ENCODE results near the gene TMED5.

TMED5 gene

GRCh38 chr1:93120614-93121013 is 59.6 kb downstream of the TMED5 start:
- H2BK12ac ChIP-seq (ENCODE audit: low read length in 2 of 2): no peak overlapping the region
- no peak overlapping the region for H2AFZ ChIP-seq (ENCODE audit: low read depth, low read length)
- H4K8ac ChIP-seq (ENCODE audit: low read length): no peak overlapping the region
- H3K4ac ChIP-seq (ENCODE audit: low read depth in 1 of 2, low read length in 2 of 2): no peak overlapping the region
- H2BK120ac ChIP-seq (ENCODE audit: low read depth, low read length): no peak overlapping the region
- no peak overlapping the region for H3K4me3 ChIP-seq (ENCODE audit: insufficient read depth in 1 of 2, low read depth in 1 of 2, low read length in 2 of 2)
- no peaks in the 10 kb centered on the region for H3K9me3 ChIP-seq (ENCODE audit: control insufficient read depth, low read length)
- H3K18ac ChIP-seq (ENCODE audit: low read depth in 1 of 2, low read length in 2 of 2): no peak overlapping the region
- no peak for DNase-seq
- H3K79me1 ChIP-seq (replicated peaks; ENCODE audit: low read length, poor library complexity, severe bottlenecking): peaks cover 19% of the 10 kb centered on the region
- no peaks in the 10 kb centered on the region for H3K27me3 ChIP-seq (ENCODE audit: control insufficient read depth in 1 of 2, insufficient read depth in 1 of 2, low read length in 2 of 2)
- H2AK5ac ChIP-seq (ENCODE audit: low read length, severe bottlenecking): no peak overlapping the region
- no peaks in the 10 kb centered on the region for H3K4me1 ChIP-seq (ENCODE audit: control insufficient read depth, insufficient read depth, low read depth, low read length)
- no peak overlapping the region for H2BK15ac ChIP-seq (ENCODE audit: low read depth, poor library complexity, severe bottlenecking)
- H2BK5ac ChIP-seq (ENCODE audit: low read depth, low read length, poor library complexity, severe bottlenecking): no peak overlapping the region
- no peak overlapping the region for H4K91ac ChIP-seq (ENCODE audit: low read length)
- no peak overlapping the region for H3K9ac ChIP-seq (ENCODE audit: low read length)
- no peak overlapping the region for H3K23ac ChIP-seq (ENCODE audit: low read length in 2 of 2)
- H3K14ac ChIP-seq (ENCODE audit: low read length in 2 of 2): no peak overlapping the region
- H3K4me2 ChIP-seq (ENCODE audit: low read length, poor library complexity, severe bottlenecking): no peak overlapping the region
- H3K27ac ChIP-seq (ENCODE audit: low read length, poor library complexity, severe bottlenecking): no peak overlapping the region
- peaks cover 19 to 41% of the 10 kb centered on the region in 2 experiments for H3K36me3 ChIP-seq (ENCODE audit: control insufficient read depth in 1 of 2, insufficient read depth in 2 of 2, low read depth in 1 of 2, low read length in 2 of 2)

GRCh38 chr1:93114391-93114790 is 65.8 kb downstream of the TMED5 start:
- Histone ChIP-seq H2BK5ac (ENCODE audit: low read depth, low read length, poor library complexity, severe bottlenecking) (no peak overlapping the region), H3K4ac (ENCODE audit: low read depth in 1 of 2, low read length in 2 of 2) (no peak overlapping the region), H3K27ac (ENCODE audit: low read length, poor library complexity, severe bottlenecking) (no peak overlapping the region), H2AK5ac (ENCODE audit: low read length, severe bottlenecking) (no peak overlapping the region), H3K14ac (ENCODE audit: low read length in 2 of 2) (no peak overlapping the region), H3K23ac (ENCODE audit: low read length in 2 of 2) (no peak overlapping the region), H3K4me1 (ENCODE audit: control insufficient read depth, insufficient read depth, low read depth, low read length) (no peaks in the 10 kb centered on the region), H3K27me3 (ENCODE audit: control insufficient read depth in 1 of 2, insufficient read depth in 1 of 2, low read length in 2 of 2) (no peaks in the 10 kb centered on the region), H3K79me1 (replicated peaks; ENCODE audit: low read length, poor library complexity, severe bottlenecking) (peaks cover 22% of the 10 kb centered on the region), H4K8ac (ENCODE audit: low read length) (no peak overlapping the region), H2BK12ac (ENCODE audit: low read length in 2 of 2) (no peak overlapping the region), H3K4me3 (ENCODE audit: insufficient read depth in 1 of 2, low read depth in 1 of 2, low read length in 2 of 2) (no peak overlapping the region), H3K9ac (ENCODE audit: low read length) (no peak overlapping the region), H3K9me3 (ENCODE audit: control insufficient read depth, low read length) (no peaks in the 10 kb centered on the region), H2BK15ac (ENCODE audit: low read depth, poor library complexity, severe bottlenecking) (no peak overlapping the region), H3K18ac (ENCODE audit: low read depth in 1 of 2, low read length in 2 of 2) (no peak overlapping the region), H2AFZ (ENCODE audit: low read depth, low read length) (no peak overlapping the region), H3K36me3 (ENCODE audit: control insufficient read depth in 1 of 2, insufficient read depth in 2 of 2, low read depth in 1 of 2, low read length in 2 of 2) (peaks cover 20 to 33% of the 10 kb centered on the region in 2 experiments), H4K91ac (ENCODE audit: low read length) (no peak overlapping the region), H3K4me2 (ENCODE audit: low read length, poor library complexity, severe bottlenecking) (no peak overlapping the region), H2BK120ac (ENCODE audit: low read depth, low read length) (no peak overlapping the region)
- WGBS: 97% methylated on average over 2 of the region's 2 CpGs
- DNase-seq: no peak

GRCh38 chr1:93113127-93113526 is 67.1 kb downstream of the TMED5 start:
- H3K18ac ChIP-seq (ENCODE audit: low read depth in 1 of 2, low read length in 2 of 2): no peak overlapping the region
- H3K36me3 ChIP-seq (ENCODE audit: control insufficient read depth in 1 of 2, insufficient read depth in 2 of 2, low read depth in 1 of 2, low read length in 2 of 2): peaks cover 20 to 23% of the 10 kb centered on the region in 2 experiments
- H2BK15ac ChIP-seq (ENCODE audit: low read depth, poor library complexity, severe bottlenecking): no peak overlapping the region
- H2AFZ ChIP-seq (ENCODE audit: low read depth, low read length): no peak overlapping the region
- no peak overlapping the region for H3K4me2 ChIP-seq (ENCODE audit: low read length, poor library complexity, severe bottlenecking)
- no peak overlapping the region for H4K91ac ChIP-seq (ENCODE audit: low read length)
- H4K8ac ChIP-seq (ENCODE audit: low read length): peak overlapping the region; percentile 29
- no peak overlapping the region for H2BK5ac ChIP-seq (ENCODE audit: low read depth, low read length, poor library complexity, severe bottlenecking)
- H3K14ac ChIP-seq (ENCODE audit: low read length in 2 of 2): no peak overlapping the region
- no peak overlapping the region for H2AK5ac ChIP-seq (ENCODE audit: low read length, severe bottlenecking)
- no peak overlapping the region for H3K4me3 ChIP-seq (ENCODE audit: insufficient read depth in 1 of 2, low read depth in 1 of 2, low read length in 2 of 2)
- H3K9me3 ChIP-seq (ENCODE audit: control insufficient read depth, low read length): peaks cover 2% of the 10 kb centered on the region
- no peak overlapping the region for H3K4ac ChIP-seq (ENCODE audit: low read depth in 1 of 2, low read length in 2 of 2)
- WGBS: 93% methylated on average over 2 of the region's 3 CpGs
- H2BK12ac ChIP-seq (ENCODE audit: low read length in 2 of 2): no peak overlapping the region
- no peaks in the 10 kb centered on the region for H3K27me3 ChIP-seq (ENCODE audit: control insufficient read depth in 1 of 2, insufficient read depth in 1 of 2, low read length in 2 of 2)
- no peak overlapping the region for H3K9ac ChIP-seq (ENCODE audit: low read length)
- H3K4me1 ChIP-seq (ENCODE audit: control insufficient read depth, insufficient read depth, low read depth, low read length): no peaks in the 10 kb centered on the region
- H3K79me1 ChIP-seq (replicated peaks; ENCODE audit: low read length, poor library complexity, severe bottlenecking): peaks cover 19% of the 10 kb centered on the region
- no peak overlapping the region for H2BK120ac ChIP-seq (ENCODE audit: low read depth, low read length)
- DNase-seq: no peak
- H3K27ac ChIP-seq (ENCODE audit: low read length, poor library complexity, severe bottlenecking): no peak overlapping the region
- no peak overlapping the region for H3K23ac ChIP-seq (ENCODE audit: low read length in 2 of 2)

- H3K27me3 ChIP-seq (ENCODE audit: control insufficient read depth in 1 of 2, insufficient read depth in 1 of 2, low read length in 2 of 2): no peaks in the 10 kb centered on the region
- peaks cover 11 to 19% of the 10 kb centered on the region in 2 experiments for H3K36me3 ChIP-seq (ENCODE audit: control insufficient read depth in 1 of 2, insufficient read depth in 2 of 2, low read depth in 1 of 2, low read length in 2 of 2)
- peaks cover 11% of the 10 kb centered on the region for H3K79me1 ChIP-seq (replicated peaks; ENCODE audit: low read length, poor library complexity, severe bottlenecking)
Measured at GRCh38 chr1:93111561-93111960, 68.7 kb downstream of the TMED5 start.

More at GRCh38 chr1:93111561-93111960, 68.7 kb downstream of the TMED5 start:
- H4K91ac ChIP-seq (ENCODE audit: low read length): no peak overlapping the region
- no peak overlapping the region for H3K4ac ChIP-seq (ENCODE audit: low read depth in 1 of 2, low read length in 2 of 2)
- no peak overlapping the region for H3K23ac ChIP-seq (ENCODE audit: low read length in 2 of 2)
- no peak overlapping the region for H2BK15ac ChIP-seq (ENCODE audit: low read depth, poor library complexity, severe bottlenecking)
- peaks cover under 1% of the 10 kb centered on the region for H3K4me1 ChIP-seq (ENCODE audit: control insufficient read depth, insufficient read depth, low read depth, low read length)
- H2BK5ac ChIP-seq (ENCODE audit: low read depth, low read length, poor library complexity, severe bottlenecking): no peak overlapping the region
- peak; percentile 12 for DNase-seq
- no peak overlapping the region for H3K27ac ChIP-seq (ENCODE audit: low read length, poor library complexity, severe bottlenecking)
- H2AK5ac ChIP-seq (ENCODE audit: low read length, severe bottlenecking): no peak overlapping the region
- H3K18ac ChIP-seq (ENCODE audit: low read depth in 1 of 2, low read length in 2 of 2): no peak overlapping the region
- no peak overlapping the region for H3K14ac ChIP-seq (ENCODE audit: low read length in 2 of 2)
- peaks cover 10% of the 10 kb centered on the region for H3K9me3 ChIP-seq (ENCODE audit: control insufficient read depth, low read length)
- H3K4me2 ChIP-seq (ENCODE audit: low read length, poor library complexity, severe bottlenecking): no peak overlapping the region
- peak overlapping the region in 1 of 2 experiments; percentile 38 for H3K4me3 ChIP-seq (ENCODE audit: insufficient read depth in 1 of 2, low read depth in 1 of 2, low read length in 2 of 2)
- H2BK12ac ChIP-seq (ENCODE audit: low read length in 2 of 2): no peak overlapping the region
- H4K8ac ChIP-seq (ENCODE audit: low read length): no peak overlapping the region
- H3K9ac ChIP-seq (ENCODE audit: low read length): peak overlapping the region; percentile 59
- no peak overlapping the region for H2BK120ac ChIP-seq (ENCODE audit: low read depth, low read length)
- H2AFZ ChIP-seq (ENCODE audit: low read depth, low read length): no peak overlapping the region
